ENCODE measurements around the gene SCGB1D1. TPM values are rescaled to one million over a fixed set of nuclear protein-coding genes. Genes with fewer than 3 reads are reported as not detected.

The SCGB1D1 gene
- total RNA-seq, 5 donors from 2014 or later (not counting 1 experiment from before 2014, with no cell fraction given): not detected

GRCh38 chr11:62149986-62150886 lies 39.8 kb upstream of the SCGB1D1 start:
- WGBS (ENCODE audit: insufficient coverage): 95% methylated on average over 13 of the region's 17 CpGs
- Mint-ChIP-seq H3K4me1 (no peaks in the 10 kb centered on the region), H3K27ac (no peak overlapping the region), H3K27me3 (no peaks in the 10 kb centered on the region), H3K9me3 (no peaks in the 10 kb centered on the region), H3K4me3 (no peak overlapping the region), H3K36me3 (peaks cover 57% of the 10 kb centered on the region)
- ChIA-PET POLR2A (interaction anchor here in 1 of 2 donors (0.7 kb wide), 1 partner anchor 1926 kb away, joined by 3 read pairs; no protein-coding TSS in a partner anchor), CTCF (no interaction called here)
- peak in 2 of 35 experiments; percentile 1 to 15 for DNase-seq
- no peak for ATAC-seq (replicated peaks in 1 of 4)
- Histone ChIP-seq H3K4me1 (ENCODE audit: control insufficient read depth in 1 of 2, extremely low read depth in 1 of 2, insufficient read depth in 2 of 2, low read length in 2 of 2) (no peaks in the 10 kb centered on the region), H3K36me3 (ENCODE audit: control insufficient read depth in 2 of 2, extremely low read depth in 1 of 2, insufficient read depth in 1 of 2, low read length in 1 of 2) (peaks cover 21 to 57% of the 10 kb centered on the region in 2 donors), H3K9me3 (no peaks in the 10 kb centered on the region), H3K27ac (ENCODE audit: low read length) (no peak overlapping the region), H3K4me3 (ENCODE audit: control insufficient read depth in 1 of 2, extremely low read depth in 1 of 2, low read length in 1 of 2) (no peak overlapping the region), H3K27me3 (replicated peaks in 1 of 2; ENCODE audit: control insufficient read depth in 2 of 2, extremely low read depth in 1 of 2, insufficient read depth in 2 of 2, low read length in 1 of 2) (no peaks in the 10 kb centered on the region)

- Mint-ChIP-seq H3K4me3 (no peak overlapping the region), H3K9me3 (no peaks in the 10 kb centered on the region), H3K27me3 (no peaks in the 10 kb centered on the region), H3K27ac (no peak overlapping the region), H3K4me1 (no peaks in the 10 kb centered on the region), H3K36me3 (peaks cover 51% of the 10 kb centered on the region)
- ATAC-seq (replicated peaks in 1 of 4) (no peak), DNase-seq (peak in 1 of 35 experiments; percentile 1)
- POLR2A ChIA-PET: interaction anchor here in 1 of 2 donors (0.7 kb wide), 1 partner anchor 1926 kb away, joined by 3 read pairs; no protein-coding TSS in a partner anchor
- H3K27ac ChIP-seq (ENCODE audit: low read length): no peak overlapping the region
- no peaks in the 10 kb centered on the region for H3K9me3 ChIP-seq
- CTCF ChIA-PET: interaction anchor here in 1 of 2 donors (0.6 kb wide), 1 partner anchor 135 kb away, joined by 3 read pairs; no protein-coding TSS in a partner anchor
- 92% methylated on average over 8 of the region's 10 CpGs for WGBS (ENCODE audit: insufficient coverage)
- H3K4me1 ChIP-seq (ENCODE audit: control insufficient read depth in 1 of 2, extremely low read depth in 1 of 2, insufficient read depth in 2 of 2, low read length in 2 of 2): no peaks in the 10 kb centered on the region
- peaks cover 21 to 50% of the 10 kb centered on the region in 2 donors for H3K36me3 ChIP-seq (ENCODE audit: control insufficient read depth in 2 of 2, extremely low read depth in 1 of 2, insufficient read depth in 1 of 2, low read length in 1 of 2)
- H3K4me3 ChIP-seq (ENCODE audit: control insufficient read depth in 1 of 2, extremely low read depth in 1 of 2, low read length in 1 of 2): no peak overlapping the region
- no peaks in the 10 kb centered on the region for H3K27me3 ChIP-seq (replicated peaks in 1 of 2; ENCODE audit: control insufficient read depth in 2 of 2, extremely low read depth in 1 of 2, insufficient read depth in 2 of 2, low read length in 1 of 2)
Observed at GRCh38 chr11:62150887-62151736, 38.9 kb upstream of the SCGB1D1 start.

- Histone ChIP-seq H3K9me3 (no peaks in the 10 kb centered on the region), H3K4me1 (ENCODE audit: control insufficient read depth in 1 of 2, extremely low read depth in 1 of 2, insufficient read depth in 2 of 2, low read length in 2 of 2) (no peaks in the 10 kb centered on the region), H3K27me3 (replicated peaks in 1 of 2; ENCODE audit: control insufficient read depth in 2 of 2, extremely low read depth in 1 of 2, insufficient read depth in 2 of 2, low read length in 1 of 2) (no peaks in the 10 kb centered on the region), H3K36me3 (ENCODE audit: control insufficient read depth in 2 of 2, extremely low read depth in 1 of 2, insufficient read depth in 1 of 2, low read length in 1 of 2) (peaks cover 21 to 50% of the 10 kb centered on the region in 2 donors), H3K4me3 (ENCODE audit: control insufficient read depth in 1 of 2, extremely low read depth in 1 of 2, low read length in 1 of 2) (no peak overlapping the region), H3K27ac (ENCODE audit: low read length) (no peak overlapping the region)
- ChIA-PET CTCF (interaction anchor here in 1 of 2 donors (0.6 kb wide), 1 partner anchor 135 kb away, joined by 3 read pairs; no protein-coding TSS in a partner anchor), POLR2A (no interaction called here)
- H3K27me3 Mint-ChIP-seq: no peaks in the 10 kb centered on the region
- DNase-seq (peak in 1 of 35 experiments; percentile 21), ATAC-seq (replicated peaks in 1 of 4) (no peak)
- H3K4me1 Mint-ChIP-seq: no peaks in the 10 kb centered on the region
- H3K4me3 Mint-ChIP-seq: no peak overlapping the region
- 96% methylated on average over 9 of the region's 9 CpGs for WGBS (ENCODE audit: insufficient coverage)
- no peaks in the 10 kb centered on the region for H3K9me3 Mint-ChIP-seq
- H3K27ac Mint-ChIP-seq: no peak overlapping the region
- H3K36me3 Mint-ChIP-seq: peaks cover 46% of the 10 kb centered on the region
Observed at GRCh38 chr11:62151737-62152102, 38.3 kb upstream of the SCGB1D1 start.

GRCh38 chr11:62152245-62153086 lies 37.5 kb upstream of the SCGB1D1 start:
- H3K9me3 Mint-ChIP-seq: no peaks in the 10 kb centered on the region
- H3K36me3 ChIP-seq (ENCODE audit: control insufficient read depth in 2 of 2, extremely low read depth in 1 of 2, insufficient read depth in 1 of 2, low read length in 1 of 2): peaks cover 21 to 44% of the 10 kb centered on the region in 2 donors
- no peaks in the 10 kb centered on the region for H3K4me1 Mint-ChIP-seq
- WGBS (ENCODE audit: insufficient coverage): 96% methylated on average over 8 of the region's 14 CpGs
- DNase-seq (peak in 2 of 35 experiments; percentile 1 to 21), ATAC-seq (replicated peaks in 1 of 4) (no peak)
- no peak overlapping the region for H3K4me3 Mint-ChIP-seq
- no peak overlapping the region for H3K4me3 ChIP-seq (ENCODE audit: control insufficient read depth in 1 of 2, extremely low read depth in 1 of 2, low read length in 1 of 2)
- H3K27me3 ChIP-seq (replicated peaks in 1 of 2; ENCODE audit: control insufficient read depth in 2 of 2, extremely low read depth in 1 of 2, insufficient read depth in 2 of 2, low read length in 1 of 2): no peaks in the 10 kb centered on the region
- H3K36me3 Mint-ChIP-seq: peaks cover 39% of the 10 kb centered on the region
- ChIA-PET CTCF (no interaction called here), POLR2A (no interaction called here)
- no peak overlapping the region for H3K27ac ChIP-seq (ENCODE audit: low read length)
- H3K27ac Mint-ChIP-seq: no peak overlapping the region
- no peaks in the 10 kb centered on the region for H3K9me3 ChIP-seq
- no peaks in the 10 kb centered on the region for H3K27me3 Mint-ChIP-seq
- H3K4me1 ChIP-seq (ENCODE audit: control insufficient read depth in 1 of 2, extremely low read depth in 1 of 2, insufficient read depth in 2 of 2, low read length in 2 of 2): no peaks in the 10 kb centered on the region

- Histone ChIP-seq H3K4me1 (ENCODE audit: control insufficient read depth in 1 of 2, extremely low read depth in 1 of 2, insufficient read depth in 2 of 2, low read length in 2 of 2) (no peaks in the 10 kb centered on the region), H3K9me3 (no peaks in the 10 kb centered on the region), H3K27me3 (replicated peaks in 1 of 2; ENCODE audit: control insufficient read depth in 2 of 2, extremely low read depth in 1 of 2, insufficient read depth in 2 of 2, low read length in 1 of 2) (no peaks in the 10 kb centered on the region), H3K36me3 (ENCODE audit: control insufficient read depth in 2 of 2, extremely low read depth in 1 of 2, insufficient read depth in 1 of 2, low read length in 1 of 2) (peaks cover 19 to 38% of the 10 kb centered on the region in 2 donors), H3K27ac (ENCODE audit: low read length) (no peak overlapping the region), H3K4me3 (ENCODE audit: control insufficient read depth in 1 of 2, extremely low read depth in 1 of 2, low read length in 1 of 2) (no peak overlapping the region)
- Mint-ChIP-seq H3K4me3 (no peak overlapping the region), H3K9me3 (no peaks in the 10 kb centered on the region), H3K4me1 (no peaks in the 10 kb centered on the region), H3K27me3 (no peaks in the 10 kb centered on the region), H3K36me3 (peaks cover 33% of the 10 kb centered on the region), H3K27ac (no peak overlapping the region)
- POLR2A ChIA-PET: interaction anchor here (0.6 kb wide), 2 partner anchors 11 to 146 kb away, joined by 3 to 4 read pairs; partner anchors contain the start of gene SCGB1D4 (in 1 of the 2)
- WGBS (ENCODE audit: insufficient coverage): no CpG with 5 or more reads among the region's 2 CpGs
- ATAC-seq (replicated peaks in 1 of 4) (no peak), DNase-seq (no peak)
- CTCF ChIA-PET: no interaction called here
Observed at GRCh38 chr11:62153087-62153395, 37.0 kb upstream of the SCGB1D1 start.

Data from T-cell (primary cell).